ENCODE data around the gene OSBPL8. TPM values are rescaled to one million over a fixed set of nuclear protein-coding genes. Genes with fewer than 3 reads are reported as not detected.

Gene OSBPL8
- total and polyA plus RNA-seq, 2 of the 8 experiments (the other 6 are each of a cell fraction or from before 2014, with no cell fraction given), result 10.9 to 81.1 TPM

DNA sequence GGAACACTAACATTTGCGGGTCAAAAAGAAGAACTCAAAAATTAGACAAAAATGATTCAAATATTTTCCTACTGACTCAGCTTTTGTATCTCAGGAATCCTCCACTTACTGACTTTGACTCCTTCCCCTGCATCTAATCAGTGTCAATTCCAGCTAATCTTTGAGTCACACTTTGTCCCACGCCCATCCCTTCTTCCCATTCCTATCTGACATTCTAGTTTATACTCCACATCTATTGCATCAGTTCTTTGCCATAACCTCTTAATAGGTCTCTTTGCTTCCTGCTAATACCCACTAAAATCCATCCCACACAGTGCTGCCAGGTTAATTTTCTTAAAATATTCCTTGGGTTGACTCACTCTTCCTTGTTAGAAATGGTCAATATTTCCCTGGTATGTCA lies 230.4 kb downstream of the OSBPL8 start (continued):
- TF ChIP-seq KDM1A (IDR thresholded peaks at IDR 0.05; ENCODE audit: borderline replicate concordance, low read length) (no peak), YY1 (IDR thresholded peaks at IDR 0.05; ENCODE audit: low read depth, low read length) (no peak), ASH2L (IDR thresholded peaks at IDR 0.05; ENCODE audit: low read length) (no peak), SP2 (IDR thresholded peaks at IDR 0.05; ENCODE audit: low read length) (no peak)

Measured in H1 (cell line).